Measurements from ENCODE around the gene P2RY8.
"Not testable (repeated sequence)": the region's sequence is repeated elsewhere in the genome, so short reads cannot be mapped to it uniquely, and the experiment has no call there.

The P2RY8 gene

GRCh38 chrX:1554469-1555210, 17.7 kb upstream of the P2RY8 start:
- POLR2A ChIA-PET, result no interaction called here

GRCh38 chrX:1551959-1552546, 15.1 kb upstream of the P2RY8 start:
- ChIA-PET POLR2A (no interaction called here), CTCF (no interaction called here)
- no peak for TF ChIP-seq CTCF (IDR thresholded peaks at IDR 0.05; ENCODE audit: control extremely low read depth, extremely low read depth, low read depth, missing control alignments)
- DNase-seq (ENCODE audit: extremely low spot score), result no peak

More at GRCh38 chrX:1554469-1555210, 17.7 kb upstream of the P2RY8 start:
- CTCF ChIA-PET, result no interaction called here
- DNase-seq (ENCODE audit: extremely low spot score), result no peak
- TF ChIP-seq CTCF (IDR thresholded peaks at IDR 0.05; ENCODE audit: control extremely low read depth, extremely low read depth, low read depth, missing control alignments), result no peak

- DNase-seq (ENCODE audit: extremely low spot score), result no peak
- no peak for TF ChIP-seq CTCF (IDR thresholded peaks at IDR 0.05; ENCODE audit: control extremely low read depth, extremely low read depth, low read depth, missing control alignments)
- CTCF ChIA-PET, result no interaction called here
- POLR2A ChIA-PET, result no interaction called here
These were observed 9.8 kb upstream of the P2RY8 start for GRCh38 chrX:1546691-1547251.

- ChIA-PET POLR2A (no interaction called here), CTCF (no interaction called here)
- no peak for DNase-seq (ENCODE audit: extremely low spot score)
- no peak for TF ChIP-seq CTCF (IDR thresholded peaks at IDR 0.05; ENCODE audit: control extremely low read depth, extremely low read depth, low read depth, missing control alignments)
These were observed 8.9 kb upstream of the P2RY8 start for GRCh38 chrX:1545776-1546408.

- CTCF ChIA-PET, result no interaction called here
- DNase-seq (ENCODE audit: extremely low spot score), result no peak
- TF ChIP-seq CTCF (IDR thresholded peaks at IDR 0.05; ENCODE audit: control extremely low read depth, extremely low read depth, low read depth, missing control alignments), result no peak
- POLR2A ChIA-PET, result no interaction called here
These were observed 6.2 kb upstream of the P2RY8 start for GRCh38 chrX:1542994-1543725.

- CTCF ChIA-PET; POLR2A ChIA-PET; DNase-seq (ENCODE audit: extremely low spot score): not testable (repeated sequence)
These were observed 2.2 kb upstream of the P2RY8 start for GRCh38 chrX:1539146-1539545.

GRCh38 chrX:1537716-1538090, 718 bp upstream of the P2RY8 start:
- POLR2A ChIA-PET; DNase-seq (ENCODE audit: extremely low spot score); CTCF ChIA-PET: not testable (repeated sequence)

Measured in GM10248 (cell line).